ENCODE data around the gene KCTD3.

KCTD3 gene

GRCh38 chr1:215584389-215584788 is 17.3 kb downstream of the KCTD3 start:
- H3K27me3 ChIP-seq (ENCODE audit: control insufficient read depth in 2 of 2, insufficient read depth in 2 of 2, low read length in 2 of 2): no peaks in the 10 kb centered on the region
- no peak overlapping the region for H3K9ac ChIP-seq (ENCODE audit: low read depth in 1 of 2, low read length in 2 of 2)
- H3K4me1 ChIP-seq (ENCODE audit: control insufficient read depth in 2 of 2, insufficient read depth in 2 of 2, low read length in 2 of 2): no peaks in the 10 kb centered on the region
- H3K4me3 ChIP-seq (ENCODE audit: low read length in 2 of 2): no peak overlapping the region
- H3K9me3 ChIP-seq (ENCODE audit: control insufficient read depth in 2 of 2, low read length in 2 of 2): no peaks in the 10 kb centered on the region
- peaks cover 11 to 12% of the 10 kb centered on the region in 2 donors for H3K36me3 ChIP-seq (ENCODE audit: control insufficient read depth in 2 of 2, insufficient read depth in 2 of 2, low read length in 2 of 2)
- no peak overlapping the region for H3K27ac ChIP-seq (ENCODE audit: low read depth in 2 of 2, low read length in 2 of 2)

- no peak overlapping the region for H3K27ac ChIP-seq (ENCODE audit: low read depth in 2 of 2, low read length in 2 of 2)
- H3K9ac ChIP-seq (ENCODE audit: low read depth in 1 of 2, low read length in 2 of 2): no peak overlapping the region
- no peaks in the 10 kb centered on the region for H3K9me3 ChIP-seq (ENCODE audit: control insufficient read depth in 2 of 2, low read length in 2 of 2)
- H3K4me1 ChIP-seq (ENCODE audit: control insufficient read depth in 2 of 2, insufficient read depth in 2 of 2, low read length in 2 of 2): no peaks in the 10 kb centered on the region
- no peaks in the 10 kb centered on the region for H3K27me3 ChIP-seq (ENCODE audit: control insufficient read depth in 2 of 2, insufficient read depth in 2 of 2, low read length in 2 of 2)
- no peak overlapping the region for H3K4me3 ChIP-seq (ENCODE audit: low read length in 2 of 2)
- H3K36me3 ChIP-seq (ENCODE audit: control insufficient read depth in 2 of 2, insufficient read depth in 2 of 2, low read length in 2 of 2): peaks cover 0 to 3% of the 10 kb centered on the region in 2 donors
Measured at GRCh38 chr1:215589650-215590435, 22.7 kb downstream of the KCTD3 start.

- H3K4me3 ChIP-seq (ENCODE audit: low read length in 2 of 2): no peak overlapping the region
- H3K9ac ChIP-seq (ENCODE audit: low read depth in 1 of 2, low read length in 2 of 2): no peak overlapping the region
- no peaks in the 10 kb centered on the region for H3K9me3 ChIP-seq (ENCODE audit: control insufficient read depth in 2 of 2, low read length in 2 of 2)
- no peak overlapping the region for H3K27ac ChIP-seq (ENCODE audit: low read depth in 2 of 2, low read length in 2 of 2)
- no peaks in the 10 kb centered on the region for H3K27me3 ChIP-seq (ENCODE audit: control insufficient read depth in 2 of 2, insufficient read depth in 2 of 2, low read length in 2 of 2)
- H3K4me1 ChIP-seq (ENCODE audit: control insufficient read depth in 2 of 2, insufficient read depth in 2 of 2, low read length in 2 of 2): no peaks in the 10 kb centered on the region
- H3K36me3 ChIP-seq (ENCODE audit: control insufficient read depth in 2 of 2, insufficient read depth in 2 of 2, low read length in 2 of 2): peaks cover 0 to 7% of the 10 kb centered on the region in 2 donors
Measured at GRCh38 chr1:215590779-215591491, 23.8 kb downstream of the KCTD3 start.

GRCh38 chr1:215594640-215595039 is 27.5 kb downstream of the KCTD3 start:
- no peak overlapping the region for H3K4me3 ChIP-seq (ENCODE audit: low read length in 2 of 2)
- no peaks in the 10 kb centered on the region for H3K4me1 ChIP-seq (ENCODE audit: control insufficient read depth in 2 of 2, insufficient read depth in 2 of 2, low read length in 2 of 2)
- peaks cover 5 to 10% of the 10 kb centered on the region in 2 donors for H3K36me3 ChIP-seq (ENCODE audit: control insufficient read depth in 2 of 2, insufficient read depth in 2 of 2, low read length in 2 of 2)
- no peaks in the 10 kb centered on the region for H3K27me3 ChIP-seq (ENCODE audit: control insufficient read depth in 2 of 2, insufficient read depth in 2 of 2, low read length in 2 of 2)
- no peaks in the 10 kb centered on the region for H3K9me3 ChIP-seq (ENCODE audit: control insufficient read depth in 2 of 2, low read length in 2 of 2)
- no peak overlapping the region for H3K9ac ChIP-seq (ENCODE audit: low read depth in 1 of 2, low read length in 2 of 2)
- no peak overlapping the region for H3K27ac ChIP-seq (ENCODE audit: low read depth in 2 of 2, low read length in 2 of 2)

GRCh38 chr1:215595231-215595630 is 28.1 kb downstream of the KCTD3 start:
- H3K9ac ChIP-seq (ENCODE audit: low read depth in 1 of 2, low read length in 2 of 2): no peak overlapping the region
- H3K9me3 ChIP-seq (ENCODE audit: control insufficient read depth in 2 of 2, low read length in 2 of 2): no peaks in the 10 kb centered on the region
- no peaks in the 10 kb centered on the region for H3K4me1 ChIP-seq (ENCODE audit: control insufficient read depth in 2 of 2, insufficient read depth in 2 of 2, low read length in 2 of 2)
- H3K27me3 ChIP-seq (ENCODE audit: control insufficient read depth in 2 of 2, insufficient read depth in 2 of 2, low read length in 2 of 2): no peaks in the 10 kb centered on the region
- H3K27ac ChIP-seq (ENCODE audit: low read depth in 2 of 2, low read length in 2 of 2): no peak overlapping the region
- H3K4me3 ChIP-seq (ENCODE audit: low read length in 2 of 2): no peak overlapping the region
- peaks cover 5 to 10% of the 10 kb centered on the region in 2 donors for H3K36me3 ChIP-seq (ENCODE audit: control insufficient read depth in 2 of 2, insufficient read depth in 2 of 2, low read length in 2 of 2)

- no peaks in the 10 kb centered on the region for H3K4me1 ChIP-seq (ENCODE audit: control insufficient read depth in 2 of 2, insufficient read depth in 2 of 2, low read length in 2 of 2)
- H3K36me3 ChIP-seq (ENCODE audit: control insufficient read depth in 2 of 2, insufficient read depth in 2 of 2, low read length in 2 of 2): peaks cover 5 to 10% of the 10 kb centered on the region in 2 donors
- H3K27ac ChIP-seq (ENCODE audit: low read depth in 2 of 2, low read length in 2 of 2): no peak overlapping the region
- no peak overlapping the region for H3K9ac ChIP-seq (ENCODE audit: low read depth in 1 of 2, low read length in 2 of 2)
- no peak overlapping the region for H3K4me3 ChIP-seq (ENCODE audit: low read length in 2 of 2)
- H3K27me3 ChIP-seq (ENCODE audit: control insufficient read depth in 2 of 2, insufficient read depth in 2 of 2, low read length in 2 of 2): no peaks in the 10 kb centered on the region
- H3K9me3 ChIP-seq (ENCODE audit: control insufficient read depth in 2 of 2, low read length in 2 of 2): no peaks in the 10 kb centered on the region
Measured at GRCh38 chr1:215597961-215598360, 30.9 kb downstream of the KCTD3 start.

GRCh38 chr1:215599418-215600074 is 32.4 kb downstream of the KCTD3 start:
- Histone ChIP-seq H3K36me3 (ENCODE audit: control insufficient read depth in 2 of 2, insufficient read depth in 2 of 2, low read length in 2 of 2) (peaks cover 5 to 10% of the 10 kb centered on the region in 2 donors), H3K27me3 (ENCODE audit: control insufficient read depth in 2 of 2, insufficient read depth in 2 of 2, low read length in 2 of 2) (no peaks in the 10 kb centered on the region), H3K27ac (ENCODE audit: low read depth in 2 of 2, low read length in 2 of 2) (no peak overlapping the region), H3K9ac (ENCODE audit: low read depth in 1 of 2, low read length in 2 of 2) (no peak overlapping the region), H3K4me1 (ENCODE audit: control insufficient read depth in 2 of 2, insufficient read depth in 2 of 2, low read length in 2 of 2) (no peaks in the 10 kb centered on the region), H3K9me3 (ENCODE audit: control insufficient read depth in 2 of 2, low read length in 2 of 2) (no peaks in the 10 kb centered on the region), H3K4me3 (ENCODE audit: low read length in 2 of 2) (no peak overlapping the region)

- Histone ChIP-seq H3K27ac (ENCODE audit: low read depth in 2 of 2, low read length in 2 of 2) (no peak overlapping the region), H3K27me3 (ENCODE audit: control insufficient read depth in 2 of 2, insufficient read depth in 2 of 2, low read length in 2 of 2) (no peaks in the 10 kb centered on the region), H3K9me3 (ENCODE audit: control insufficient read depth in 2 of 2, low read length in 2 of 2) (no peaks in the 10 kb centered on the region), H3K4me1 (ENCODE audit: control insufficient read depth in 2 of 2, insufficient read depth in 2 of 2, low read length in 2 of 2) (no peaks in the 10 kb centered on the region), H3K9ac (ENCODE audit: low read depth in 1 of 2, low read length in 2 of 2) (no peak overlapping the region), H3K36me3 (ENCODE audit: control insufficient read depth in 2 of 2, insufficient read depth in 2 of 2, low read length in 2 of 2) (peaks cover 5 to 10% of the 10 kb centered on the region in 2 donors), H3K4me3 (ENCODE audit: low read length in 2 of 2) (no peak overlapping the region)
Measured at GRCh38 chr1:215600258-215600792, 33.2 kb downstream of the KCTD3 start.

GRCh38 chr1:215600867-215601266 is 33.8 kb downstream of the KCTD3 start:
- Histone ChIP-seq H3K36me3 (ENCODE audit: control insufficient read depth in 2 of 2, insufficient read depth in 2 of 2, low read length in 2 of 2) (peaks cover 5 to 6% of the 10 kb centered on the region in 2 donors), H3K4me3 (ENCODE audit: low read length in 2 of 2) (no peak overlapping the region), H3K9ac (ENCODE audit: low read depth in 1 of 2, low read length in 2 of 2) (no peak overlapping the region)

GRCh38 chr1:215601276-215601675 is 34.2 kb downstream of the KCTD3 start:
- Histone ChIP-seq H3K36me3 (ENCODE audit: control insufficient read depth in 2 of 2, insufficient read depth in 2 of 2, low read length in 2 of 2) (peaks cover 4 to 8% of the 10 kb centered on the region in 2 donors), H3K9ac (ENCODE audit: low read depth in 1 of 2, low read length in 2 of 2) (no peak overlapping the region), H3K9me3 (ENCODE audit: control insufficient read depth in 2 of 2, low read length in 2 of 2) (no peaks in the 10 kb centered on the region), H3K4me3 (ENCODE audit: low read length in 2 of 2) (no peak overlapping the region), H3K27ac (ENCODE audit: low read depth in 2 of 2, low read length in 2 of 2) (no peak overlapping the region), H3K4me1 (ENCODE audit: control insufficient read depth in 2 of 2, insufficient read depth in 2 of 2, low read length in 2 of 2) (no peaks in the 10 kb centered on the region), H3K27me3 (ENCODE audit: control insufficient read depth in 2 of 2, insufficient read depth in 2 of 2, low read length in 2 of 2) (no peaks in the 10 kb centered on the region)

More at GRCh38 chr1:215600867-215601266, 33.8 kb downstream of the KCTD3 start:
- H3K27ac ChIP-seq (ENCODE audit: low read depth in 2 of 2, low read length in 2 of 2): no peak overlapping the region
- no peaks in the 10 kb centered on the region for H3K27me3 ChIP-seq (ENCODE audit: control insufficient read depth in 2 of 2, insufficient read depth in 2 of 2, low read length in 2 of 2)
- H3K9me3 ChIP-seq (ENCODE audit: control insufficient read depth in 2 of 2, low read length in 2 of 2): no peaks in the 10 kb centered on the region
- no peaks in the 10 kb centered on the region for H3K4me1 ChIP-seq (ENCODE audit: control insufficient read depth in 2 of 2, insufficient read depth in 2 of 2, low read length in 2 of 2)
